Right cardiac atrium (tissue), 5 donors: Measurements from ENCODE around the gene UBAP2. TPM values are rescaled to one million over a fixed set of nuclear protein-coding genes. Genes with fewer than 3 reads are reported as not detected.

Experiments used
- ATAC-seq, 2 donors: fragments of 200-7000 bp; cut with Tn5 transposase; one replicate each; pipeline versions ENCODE4 v1.8.0 to v1.9.1; 2020; ENCODE audit warnings: moderate library complexity in 2 of 2, mild to moderate bottlenecking in 1 of 2
- DNase-seq, 3 donors: peaks; one replicate each; pipeline ENCODE4 v3.0.0-alpha.2; 2020
- H3K27ac ChIP-seq: one replicate; pipeline ENCODE4 v1.5.1; 2013; ENCODE audit warnings: mild to moderate bottlenecking, low read length, control low read depth, moderate library complexity
- H3K27me3 ChIP-seq: one replicate; pipeline ENCODE4 v1.6.1; 2013; ENCODE audit not compliant: control insufficient read depth, insufficient read depth
- H3K4me1 ChIP-seq: one replicate; pipeline ENCODE4 v1.6.1; 2013; ENCODE audit warnings: low read length; ENCODE audit not compliant: control insufficient read depth, insufficient read depth
- H3K4me3 ChIP-seq: one replicate; pipeline ENCODE4 v1.5.1; 2013; ENCODE audit warnings: low read length, control low read depth
- H3K9me3 ChIP-seq: one replicate; pipeline ENCODE4 v1.6.1; 2013; ENCODE audit warnings: low read length; ENCODE audit not compliant: control insufficient read depth
- WGBS: extraction: QIAGEN DNeasy Blood & Tissue Kit; methylation state at CpG from one replicate; pipeline ENCODE4 v1.1.7; 2013; 5-methylcytosine and 5-hydroxymethylcytosine counted together
- intact Hi-C, 4 donors: fragments of 100-400 bp; cut with DNase I; formaldehyde crosslinking; loops; one replicate each; pipeline versions ENCODE4 v1.11.0 to v1.14.0; 2022 to 2023
- polyA plus RNA-seq: library from polyadenylated mRNA; stranded (reverse); fragments of 200-250 nt; gene quantifications from one replicate; pipeline ENCODE4 v1.2.3, GENCODE V29; 2013
- total RNA-seq, 4 donors: library from RNA; stranded (reverse); fragmentation: NEBNext Ultra II Directional; extraction: Animal tissue kit (Norgen Biotek cat#: 25700); gene quantifications; one replicate each; pipeline ENCODE4 v1.2.1, GENCODE V29; 2021
- donor health status: healthy with polysubstance abuse.
- donor health status: DM: no; HTN: yes; CAD: no.
- donor health status: DM: no; HTN: no; CAD: no.
- donor health status: DM: no; HTN: yes; CAD: no; lungs with severe emphysema.
- donor health status: DM: yes; HTN: yes; CAD: no.

UBAP2 gene
- total and polyA plus RNA-seq, 5 donors, result 10.2 to 27.7 (median 26.4) TPM

DNA sequence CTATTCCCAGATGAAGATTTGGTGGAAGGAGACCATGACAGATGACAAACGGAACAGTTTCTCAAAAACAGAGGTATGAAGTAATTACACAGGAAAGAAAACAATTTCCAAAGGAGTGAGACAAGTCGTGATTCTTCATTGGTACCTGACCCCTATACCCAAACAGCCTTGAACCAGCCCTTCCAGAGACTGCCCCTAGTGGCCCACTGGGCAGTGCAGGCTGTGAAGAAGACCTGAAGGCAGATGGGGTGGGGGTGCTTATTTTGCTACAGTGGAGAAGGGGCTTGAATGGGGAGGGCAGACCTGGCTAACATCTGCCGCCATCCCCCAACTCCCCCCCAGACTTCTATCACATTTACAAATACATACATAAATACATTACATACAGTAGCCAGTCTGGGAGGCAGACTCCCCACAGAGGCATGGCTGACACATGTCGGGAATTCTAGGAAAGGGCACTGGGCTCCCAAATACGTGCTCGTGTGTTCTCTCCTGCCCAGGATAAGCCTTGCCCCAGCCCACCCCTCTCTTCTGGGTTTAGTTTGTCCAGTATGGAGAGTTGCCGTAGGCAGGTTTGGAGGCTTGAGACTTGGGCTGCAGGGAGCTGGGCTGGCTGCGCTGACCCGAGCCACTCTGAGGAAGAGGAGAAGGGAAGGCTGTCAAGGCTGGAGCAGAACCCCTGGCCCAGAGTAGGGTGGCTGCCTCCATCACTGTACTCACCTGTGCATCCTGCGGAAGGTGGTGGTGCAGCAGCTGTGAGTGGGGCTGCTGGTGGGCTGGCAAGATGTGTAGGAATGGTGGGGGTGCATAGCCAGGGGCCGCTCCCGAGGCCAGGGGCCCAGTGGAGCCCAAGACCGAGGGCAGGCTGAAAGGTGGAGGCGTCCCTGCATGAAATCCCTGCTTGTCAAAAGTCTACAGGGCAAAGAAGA, 126.5 kb downstream of the UBAP2 start:
- whole genome bisulfite sequencing, result 84% methylated on average over 14 of the region's 14 CpGs
- DNase-seq (no peak), ATAC-seq (peak in 1 of 2 donors; percentile 21)
- no peaks in the 10 kb centered on the region for H3K4me1 ChIP-seq
- no peak overlapping the region for H3K4me3 ChIP-seq
- no peaks in the 10 kb centered on the region for H3K27me3 ChIP-seq
- H3K9me3 ChIP-seq, result no peaks in the 10 kb centered on the region
- intact Hi-C loops, result loop anchor here in 1 of 4 donors (10.0 kb wide), 1 partner anchor 333 kb away; no protein-coding TSS in a partner anchor
- no peak overlapping the region for H3K27ac ChIP-seq

DNA sequence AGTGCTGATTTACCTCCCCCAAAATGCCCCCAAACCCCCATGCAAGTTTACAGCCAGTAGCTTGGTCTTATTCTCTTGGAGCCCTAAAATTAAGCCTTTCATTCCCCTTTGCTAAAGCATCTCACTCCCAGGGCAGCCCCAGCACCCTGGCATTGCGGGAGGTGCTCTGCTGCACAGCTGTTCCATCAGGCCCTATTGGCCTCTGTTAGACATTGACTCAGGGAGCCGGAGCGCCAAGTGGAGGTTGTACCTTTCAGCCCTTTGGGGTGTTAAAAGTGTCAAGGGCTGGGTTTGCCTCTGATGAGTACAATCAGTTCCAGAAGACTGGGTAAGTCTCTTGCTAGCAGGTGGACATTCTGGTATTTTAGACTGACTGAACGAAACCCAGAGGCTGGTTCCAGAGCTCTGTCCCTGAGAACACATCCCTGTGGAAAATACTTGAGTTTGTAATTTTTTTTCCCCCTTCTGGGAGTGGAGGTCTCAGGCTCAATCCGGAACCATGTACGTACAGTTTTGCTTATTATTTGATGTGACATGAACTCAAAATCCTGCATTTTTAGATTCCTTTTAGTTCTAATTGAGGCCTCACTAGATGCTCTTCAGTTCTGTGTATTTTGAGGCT, 129.3 kb downstream of the UBAP2 start:
- DNase-seq (no peak), ATAC-seq (no peak)
- Histone ChIP-seq H3K4me3 (no peak overlapping the region), H3K9me3 (no peaks in the 10 kb centered on the region), H3K27ac (no peak overlapping the region), H3K4me1 (no peaks in the 10 kb centered on the region), H3K27me3 (no peaks in the 10 kb centered on the region)
- 84% methylated on average over 6 of the region's 6 CpGs for WGBS
- intact Hi-C loops, result no loop called here

DNA sequence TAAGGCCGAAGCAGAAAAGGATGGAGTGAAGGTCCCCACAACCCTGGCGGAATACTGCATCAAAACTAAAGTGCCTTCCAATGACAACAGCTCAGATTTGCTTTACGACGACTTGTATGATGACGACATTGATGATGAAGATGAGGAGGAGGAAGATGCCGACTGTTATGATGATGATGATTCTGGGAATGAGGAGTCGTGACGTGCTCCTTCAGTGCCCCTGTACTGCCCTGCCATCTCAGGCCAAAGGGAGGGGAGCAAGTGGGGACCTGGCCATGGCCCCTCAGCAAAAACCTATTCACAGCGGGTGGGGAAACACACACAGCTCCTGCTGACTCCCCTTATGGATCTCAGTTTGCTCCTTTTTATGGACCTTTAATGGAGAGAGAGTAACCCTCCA, 131.7 kb downstream of the UBAP2 start:
- H3K4me1 ChIP-seq, result no peaks in the 10 kb centered on the region
- DNase-seq (no peak), ATAC-seq (no peak)
- no peak overlapping the region for H3K27ac ChIP-seq
- no peak overlapping the region for H3K4me3 ChIP-seq
- no peaks in the 10 kb centered on the region for H3K9me3 ChIP-seq
- intact Hi-C loops, result no loop called here
- H3K27me3 ChIP-seq, result no peaks in the 10 kb centered on the region
- 92% methylated on average over 9 of the region's 9 CpGs for WGBS

DNA sequence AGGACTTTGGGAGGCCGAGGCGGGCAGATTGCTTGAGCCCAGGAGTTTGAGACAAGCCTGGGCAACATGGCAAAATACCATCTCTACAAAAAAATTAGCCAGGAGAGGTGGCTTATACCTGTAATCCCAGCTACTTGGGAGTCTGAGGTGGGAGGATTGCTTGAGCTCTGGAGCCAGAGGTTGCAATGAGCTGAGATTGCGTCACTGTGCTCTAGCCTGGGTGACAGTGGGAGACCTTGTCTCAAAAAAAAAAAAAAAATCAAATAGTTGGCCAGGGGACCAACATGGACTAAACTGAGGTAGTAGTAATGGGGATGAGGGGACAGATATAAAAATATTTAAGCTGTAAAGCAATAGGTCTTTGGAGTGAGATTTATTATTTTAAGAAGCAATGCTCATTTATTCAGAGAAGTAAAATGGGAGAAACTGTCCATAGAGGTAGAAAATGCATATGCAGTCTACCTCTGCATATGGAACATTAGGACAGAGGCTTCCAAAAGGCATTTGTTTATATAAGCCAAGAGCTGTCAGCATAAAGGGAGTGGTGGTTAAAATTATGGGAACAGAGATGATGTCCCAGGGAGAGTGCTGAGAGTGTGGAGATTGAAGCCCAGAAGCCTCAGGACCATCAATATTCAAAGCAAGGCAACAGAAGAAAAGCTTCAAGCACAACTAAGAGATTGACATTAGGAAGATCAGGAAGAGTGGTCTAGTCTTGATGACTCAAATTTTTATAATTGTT, 133.6 kb downstream of the UBAP2 start:
- no peaks in the 10 kb centered on the region for H3K9me3 ChIP-seq

DNA sequence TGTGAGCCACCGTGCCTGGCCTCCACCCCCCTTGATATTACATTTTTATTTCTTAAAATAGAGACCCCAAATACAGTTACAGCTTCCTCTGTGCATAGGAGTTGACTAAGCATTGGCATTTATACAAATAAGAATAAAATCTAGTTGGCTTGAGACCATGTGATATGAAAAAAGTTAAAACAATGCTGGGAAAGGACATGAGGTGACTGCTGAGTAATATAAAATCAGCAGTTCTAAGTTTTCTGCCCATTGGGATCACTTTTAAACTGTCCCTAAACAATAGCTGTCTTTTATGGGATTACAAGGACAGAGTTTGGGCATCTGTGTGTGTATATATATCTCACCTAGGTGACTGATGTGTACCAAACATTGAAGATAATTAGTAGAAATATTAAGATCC, 135.1 kb downstream of the UBAP2 start:
- ATAC-seq (no peak), DNase-seq (no peak)
- no peaks in the 10 kb centered on the region for H3K9me3 ChIP-seq
- no peak overlapping the region for H3K27ac ChIP-seq
- intact Hi-C loops, result no loop called here
- H3K4me1 ChIP-seq, result no peaks in the 10 kb centered on the region
- 67% methylated on average over 1 of the region's 1 CpG for WGBS
- no peak overlapping the region for H3K4me3 ChIP-seq
- no peaks in the 10 kb centered on the region for H3K27me3 ChIP-seq

More for the DNA sequence above, 133.6 kb downstream of the UBAP2 start:
- Histone ChIP-seq H3K27ac (no peak overlapping the region), H3K4me1 (no peaks in the 10 kb centered on the region), H3K27me3 (no peaks in the 10 kb centered on the region), H3K4me3 (no peak overlapping the region)
- ATAC-seq (no peak), DNase-seq (no peak)
- WGBS, result 86% methylated on average over 3 of the region's 3 CpGs
- intact Hi-C loops, result no loop called here

DNA sequence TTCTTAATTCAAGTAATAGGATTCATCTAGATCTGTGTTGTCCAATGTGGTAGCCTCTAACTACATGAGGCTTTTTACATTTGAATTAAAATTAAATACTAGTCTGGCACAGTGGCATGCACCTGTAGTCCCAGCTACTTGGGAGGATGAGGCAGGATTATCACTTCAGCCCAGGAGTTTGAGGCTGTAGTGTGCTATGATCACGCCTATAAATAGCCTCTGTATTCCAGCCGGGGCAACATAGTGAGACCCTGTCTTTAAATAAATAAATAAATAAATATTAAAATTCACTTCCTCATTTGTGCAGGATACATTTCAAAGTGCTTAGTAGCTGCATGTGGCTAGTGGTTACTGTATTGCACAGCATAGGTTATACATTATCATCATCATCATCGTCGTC, 139.9 kb downstream of the UBAP2 start:
- no peak overlapping the region for H3K27ac ChIP-seq
- no peaks in the 10 kb centered on the region for H3K27me3 ChIP-seq
- H3K9me3 ChIP-seq, result no peaks in the 10 kb centered on the region
- H3K4me3 ChIP-seq, result no peak overlapping the region
- DNase-seq (no peak), ATAC-seq (no peak)
- peaks cover 5% of the 10 kb centered on the region for H3K4me1 ChIP-seq
- 94% methylated on average over 4 of the region's 4 CpGs for WGBS
- intact Hi-C loops, result no loop called here

DNA sequence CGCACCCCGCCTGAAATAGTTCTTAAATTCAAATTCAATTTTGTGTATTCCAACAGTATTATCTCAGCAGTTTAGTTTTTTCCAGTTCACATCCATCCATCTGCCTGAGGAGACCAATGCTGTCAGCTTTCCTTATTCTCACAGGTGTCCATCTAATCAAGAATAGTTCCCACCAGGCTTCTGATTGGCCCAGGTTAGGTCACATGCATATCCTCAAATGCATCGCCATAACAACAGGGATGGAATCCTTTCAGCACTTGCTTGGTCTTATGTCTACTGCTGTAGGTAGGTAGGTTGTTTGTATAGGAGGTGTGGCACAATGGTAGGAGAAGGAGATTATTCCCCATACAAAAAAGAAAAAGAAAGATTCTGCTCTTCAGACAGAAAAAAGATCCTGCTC, 140.6 kb downstream of the UBAP2 start:
- no peak overlapping the region for H3K27ac ChIP-seq
- no peaks in the 10 kb centered on the region for H3K9me3 ChIP-seq
- H3K4me3 ChIP-seq, result no peak overlapping the region
- no peak for ATAC-seq
- peaks cover 5% of the 10 kb centered on the region for H3K4me1 ChIP-seq
- H3K27me3 ChIP-seq, result no peaks in the 10 kb centered on the region
- intact Hi-C loops, result no loop called here
- 97% methylated on average over 3 of the region's 3 CpGs for WGBS
- DNase-seq, result no peak

DNA sequence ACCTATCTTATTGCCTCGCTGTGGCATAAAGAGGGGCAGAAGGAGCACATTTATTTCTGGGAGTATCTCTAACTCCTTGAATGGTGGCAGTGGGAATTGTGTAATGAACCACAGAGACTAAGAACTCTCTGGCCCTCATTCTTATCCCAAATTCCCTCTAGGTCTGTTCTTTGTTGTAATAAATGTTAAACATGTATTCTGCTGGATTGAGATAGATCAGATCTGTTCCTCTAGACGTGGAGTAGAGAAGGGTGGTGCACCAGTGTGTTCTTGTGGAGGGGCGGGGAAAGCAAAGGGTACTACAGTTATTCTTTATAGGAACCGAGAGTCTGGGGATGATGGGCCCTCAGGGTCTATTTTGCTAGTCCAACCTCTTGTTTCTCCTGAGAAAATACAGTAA, 141.3 kb downstream of the UBAP2 start:
- intact Hi-C loops, result no loop called here
- H3K4me3 ChIP-seq, result no peak overlapping the region
- no peaks in the 10 kb centered on the region for H3K9me3 ChIP-seq
- no peak overlapping the region for H3K27ac ChIP-seq
- H3K27me3 ChIP-seq, result no peaks in the 10 kb centered on the region
- no peak for ATAC-seq
- peaks cover 5% of the 10 kb centered on the region for H3K4me1 ChIP-seq
- WGBS, result 67% methylated on average over 4 of the region's 4 CpGs
- no peak for DNase-seq

DNA sequence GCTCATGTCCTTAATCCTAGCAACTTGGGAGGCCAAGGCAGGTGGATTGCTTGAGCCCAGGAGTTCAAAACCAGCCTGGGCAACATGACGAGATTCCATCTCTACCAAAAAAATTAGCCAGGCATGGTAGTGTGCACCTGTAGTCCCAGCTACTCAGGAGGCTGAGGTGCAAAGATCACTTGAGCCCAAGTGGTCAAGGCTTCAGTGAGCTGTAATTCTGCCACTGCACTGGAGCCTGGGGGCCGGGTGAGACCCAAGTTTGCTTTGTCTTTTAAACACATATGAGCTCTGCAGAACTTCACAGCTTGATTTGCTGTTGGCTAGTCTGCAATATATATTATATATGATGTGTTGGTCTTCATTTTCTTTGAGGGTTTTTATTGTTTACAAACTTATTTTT, 141.9 kb downstream of the UBAP2 start:
- no peaks in the 10 kb centered on the region for H3K27me3 ChIP-seq
- peaks cover 5% of the 10 kb centered on the region for H3K4me1 ChIP-seq
- ATAC-seq, result no peak
- H3K27ac ChIP-seq, result no peak overlapping the region
- no peak for DNase-seq
- WGBS, result 90% methylated on average over 2 of the region's 2 CpGs
- H3K4me3 ChIP-seq, result no peak overlapping the region
- no peaks in the 10 kb centered on the region for H3K9me3 ChIP-seq
- intact Hi-C loops, result no loop called here

DNA sequence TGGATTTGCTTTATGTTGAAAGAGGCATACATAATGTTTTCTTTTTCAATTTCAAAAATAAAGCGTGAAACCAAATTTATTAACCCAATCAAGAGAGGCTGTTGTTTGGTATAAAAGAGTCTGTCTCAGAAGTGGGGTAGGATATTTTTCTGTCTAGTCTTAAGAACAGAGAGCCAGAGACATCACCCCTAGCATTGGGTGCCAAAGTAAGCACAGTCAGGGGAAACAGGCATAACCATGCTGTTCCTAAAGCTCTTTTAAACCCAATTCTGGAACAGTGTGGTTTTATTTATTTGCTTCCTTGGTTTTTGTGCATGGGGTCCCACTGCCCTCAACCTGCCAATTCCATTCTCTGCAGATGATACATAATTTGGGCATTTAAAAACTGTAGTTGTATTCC, 143.6 kb downstream of the UBAP2 start:
- no peaks in the 10 kb centered on the region for H3K27me3 ChIP-seq
- intact Hi-C loops, result no loop called here
- ATAC-seq (peak; percentile 35 to 61), DNase-seq (no peak)
- no peaks in the 10 kb centered on the region for H3K9me3 ChIP-seq
- peaks cover 5% of the 10 kb centered on the region for H3K4me1 ChIP-seq
- H3K27ac ChIP-seq, result no peak overlapping the region
- H3K4me3 ChIP-seq, result no peak overlapping the region
- WGBS, result 96% methylated on average over 1 of the region's 1 CpG
